Loucy (cell line): ENCODE results near the gene FMN2.

Experiments
- H2AFZ ChIP-seq: fragments of 200-600 bp; sonication (generic); 2 replicates; pipeline ENCODE4 v1.6.0; 2016; ENCODE audit warnings: antibody characterized with exemption, mild to moderate bottlenecking, low read length, moderate library complexity
- H3F3A ChIP-seq: fragments of 200-600 bp; 2 replicates; pipeline ENCODE4 v1.6.0; 2016; ENCODE audit warnings: antibody characterized with exemption, low read depth, mild to moderate bottlenecking
- H3K27me3 ChIP-seq: fragments of 200-600 bp; sonication (generic); 2 replicates; pipeline ENCODE4 v1.6.1; 2014; ENCODE audit warnings: low read length, mild to moderate bottlenecking; ENCODE audit not compliant: insufficient read depth, poor library complexity, severe bottlenecking
- H3K36me3 ChIP-seq: fragments of 200-600 bp; sonication (generic); 2 replicates; pipeline ENCODE4 v1.6.1; 2016; ENCODE audit warnings: low read length; ENCODE audit not compliant: insufficient read depth
- H3K4me1 ChIP-seq: fragments of 200-600 bp; sonication (generic); 2 replicates; pipeline ENCODE4 v1.5.1; 2014; ENCODE audit warnings: low read length, mild to moderate bottlenecking; ENCODE audit not compliant: insufficient read depth, poor library complexity, severe bottlenecking
- H3K4me2 ChIP-seq: fragments of 200-600 bp; sonication (generic); 2 replicates; pipeline ENCODE4 v1.6.0; 2014; ENCODE audit warnings: antibody characterized with exemption, low read length, low read depth, mild to moderate bottlenecking; ENCODE audit not compliant: poor library complexity, severe bottlenecking
- H3K4me3 ChIP-seq: fragments of 200-600 bp; sonication (generic); 2 replicates; pipeline ENCODE4 v1.5.1; 2014; ENCODE audit warnings: low read length, mild to moderate bottlenecking, mixed read lengths; ENCODE audit not compliant: poor library complexity, severe bottlenecking
- H3K79me2 ChIP-seq: fragments of 200-600 bp; sonication (generic); 2 replicates; pipeline ENCODE4 v1.6.1; 2014; ENCODE audit warnings: low read length; ENCODE audit not compliant: insufficient read depth
- H3K9ac ChIP-seq: fragments of 200-600 bp; sonication (generic); 2 replicates; pipeline ENCODE4 v1.6.0; 2014; ENCODE audit warnings: mild to moderate bottlenecking, low read depth, low read length, moderate library complexity; ENCODE audit not compliant: poor library complexity, severe bottlenecking
- H3K9me2 ChIP-seq: fragments of 200-600 bp; sonication (generic); replicated peaks from 2 replicates; pipeline ENCODE4 v1.6.1; 2016; ENCODE audit warnings: low read depth, low read length, mixed read lengths
- H3K9me3 ChIP-seq: fragments of 200-600 bp; sonication (generic); 2 replicates; pipeline ENCODE4 v1.6.1; 2014; ENCODE audit warnings: mild to moderate bottlenecking, antibody characterized with exemption, low read length, low read depth; ENCODE audit not compliant: insufficient read depth
- H4K20me1 ChIP-seq: fragments of 200-600 bp; sonication (generic); 2 replicates; pipeline ENCODE4 v1.6.0; 2014; ENCODE audit warnings: antibody characterized with exemption, low read length, mild to moderate bottlenecking; ENCODE audit not compliant: insufficient read depth, poor library complexity, severe bottlenecking
- CTCF ChIP-seq: fragments of 200-600 bp; sonication (generic); conservative IDR thresholded peaks from 2 replicates; pipeline ENCODE4 v1.5.1; 2014; ENCODE audit warnings: mild to moderate bottlenecking, antibody characterized with exemption, low read length
- EZH2phosphoT487 ChIP-seq: fragments of 200-600 bp; IDR thresholded peaks from 2 replicates; pipeline ENCODE4 v1.6.1; 2018; ENCODE audit warnings: antibody characterized with exemption, mild to moderate bottlenecking, moderate library complexity, borderline replicate concordance

Gene FMN2

GRCh38 chr1:240517891-240518290, 426.2 kb downstream of the FMN2 start:
- no peak overlapping the region for H3K4me3 ChIP-seq
- H3K4me1 ChIP-seq = no peaks in the 10 kb centered on the region
- TF ChIP-seq EZH2phosphoT487 = no peak
- no peak for TF ChIP-seq CTCF
- no peaks in the 10 kb centered on the region for H4K20me1 ChIP-seq
- no peak overlapping the region for H3K9ac ChIP-seq
- no peak overlapping the region for H3K4me2 ChIP-seq
- H3F3A ChIP-seq = no peaks in the 10 kb centered on the region
- no peaks in the 10 kb centered on the region for H3K9me2 ChIP-seq
- no peaks in the 10 kb centered on the region for H3K79me2 ChIP-seq
- H3K9me3 ChIP-seq = no peaks in the 10 kb centered on the region
- H3K36me3 ChIP-seq = no peaks in the 10 kb centered on the region
- no peak overlapping the region for H2AFZ ChIP-seq
- H3K27me3 ChIP-seq = no peaks in the 10 kb centered on the region

- Histone ChIP-seq H3K9me3 (no peaks in the 10 kb centered on the region), H3F3A (no peaks in the 10 kb centered on the region), H3K4me1 (no peaks in the 10 kb centered on the region), H3K27me3 (no peaks in the 10 kb centered on the region), H2AFZ (no peak overlapping the region), H3K79me2 (no peaks in the 10 kb centered on the region), H3K4me3 (no peak overlapping the region), H3K9me2 (no peaks in the 10 kb centered on the region), H4K20me1 (no peaks in the 10 kb centered on the region), H3K36me3 (no peaks in the 10 kb centered on the region), H3K4me2 (no peak overlapping the region), H3K9ac (no peak overlapping the region)
- no peak for TF ChIP-seq CTCF
- no peak for TF ChIP-seq EZH2phosphoT487
Measured at GRCh38 chr1:240522122-240522822, 430.6 kb downstream of the FMN2 start.

DNA sequence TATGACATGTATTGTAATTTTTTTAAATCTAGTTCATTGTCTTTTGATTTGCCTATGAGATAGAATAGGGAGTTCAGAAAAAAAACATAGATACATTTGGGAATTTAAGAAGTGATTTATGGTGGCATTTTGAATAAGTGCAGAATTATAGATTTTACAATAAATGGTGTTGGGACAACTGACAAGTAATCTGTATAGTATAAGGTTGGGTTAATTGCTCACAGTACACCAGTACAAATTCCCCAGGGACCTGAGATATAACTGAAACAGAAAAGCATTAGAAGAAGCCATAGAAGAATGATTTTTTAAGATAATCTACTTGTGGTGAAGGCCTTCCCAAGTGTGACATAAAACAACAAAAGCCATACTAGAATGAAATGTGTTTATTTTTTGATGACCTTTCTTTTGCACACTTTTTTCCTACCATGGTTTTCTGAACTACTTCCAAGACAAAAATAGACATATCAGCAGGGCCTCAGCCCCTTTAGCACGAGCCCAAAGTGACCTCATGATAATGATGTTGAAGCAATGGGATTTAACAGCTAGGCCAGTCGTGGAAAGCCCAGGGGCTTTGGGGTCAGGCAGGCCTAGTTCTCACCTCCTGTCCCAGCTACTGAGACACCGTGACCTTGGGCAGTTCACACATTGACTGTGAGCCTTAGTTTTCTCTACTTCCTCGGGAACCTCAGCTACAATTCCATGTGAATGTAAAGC, 432.8 kb downstream of the FMN2 start:
- Histone ChIP-seq H3K79me2 (no peaks in the 10 kb centered on the region), H3K4me2 (no peak overlapping the region), H3K9me2 (no peaks in the 10 kb centered on the region), H3K4me1 (no peaks in the 10 kb centered on the region), H3K27me3 (no peaks in the 10 kb centered on the region), H3K4me3 (no peak overlapping the region), H3F3A (no peaks in the 10 kb centered on the region), H3K9me3 (no peaks in the 10 kb centered on the region), H3K36me3 (no peaks in the 10 kb centered on the region), H3K9ac (no peak overlapping the region), H4K20me1 (no peaks in the 10 kb centered on the region), H2AFZ (no peak overlapping the region)
- TF ChIP-seq EZH2phosphoT487 = no peak
- no peak for TF ChIP-seq CTCF
